Activated B cell treated with CpG ODN at 0.5 μM for 24 hours (primary cell): ENCODE results near the gene RPS19. TPM values are rescaled to one million over a fixed set of nuclear protein-coding genes. Genes with fewer than 3 reads are reported as not detected.

Source experiments
- ATAC-seq: fragments of 200-7000 bp; cut with Tn5 transposase; one replicate; pipeline ENCODE4 v1.10.0; 2021; ENCODE audit warnings: low read depth, mild to moderate bottlenecking, moderate library complexity
- CTCF ChIA-PET: fragments of 350-600 bp; sonication (Branson Sonifier 250); formaldehyde crosslinking; loops from one replicate; lab custom pipeline; 2021; ENCODE audit warnings: antibody characterized with exemption; lab: Charles Lee
- POLR2A ChIA-PET: fragments of 350-600 bp; sonication (Branson Sonifier 250); formaldehyde crosslinking; loops from one replicate; lab custom pipeline; 2021; ENCODE audit warnings: antibody characterized with exemption; lab: Charles Lee
- DNase-seq: peaks from one replicate; pipeline ENCODE4 v3.0.0; 2022
- H3K27ac Mint-ChIP-seq: one replicate; pipeline ENCODE4 v1.8.0; 2020; ENCODE audit warnings: mixed read lengths
- H3K27me3 Mint-ChIP-seq: one replicate; pipeline ENCODE4 v1.8.0; 2021; ENCODE audit warnings: mixed read lengths
- H3K36me3 Mint-ChIP-seq: one replicate; pipeline ENCODE4 v1.8.0; 2021; ENCODE audit warnings: low read depth, mixed read lengths
- H3K4me1 Mint-ChIP-seq: one replicate; pipeline ENCODE4 v1.8.0; 2021; ENCODE audit warnings: mixed read lengths
- H3K4me3 Mint-ChIP-seq: one replicate; pipeline ENCODE4 v1.8.0; 2020; ENCODE audit warnings: mild to moderate bottlenecking, mixed read lengths
- H3K9me3 Mint-ChIP-seq: one replicate; pipeline ENCODE4 v1.8.0; 2020; ENCODE audit warnings: mixed read lengths
- intact Hi-C: fragments of 100-400 bp; cut with micrococcal nuclease; formaldehyde crosslinking; loops from one replicate; pipeline ENCODE4 v1.15.1; 2024
- total RNA-seq: library from RNA; stranded (reverse); gene quantifications from 2 replicates; pipeline ENCODE4 v1.2.3, GENCODE V29; 2022
- TF ChIP-seq, protein P1 (sequence below): fragments of 200-600 bp; IDR thresholded peaks from one replicate; pipeline ENCODE4 v1.8.0; 2022; ENCODE audit warnings: antibody characterized with exemption, mild to moderate bottlenecking

Gene RPS19
- total RNA-seq, 1 donor from 2014 or later: 4,196 TPM

DNA sequence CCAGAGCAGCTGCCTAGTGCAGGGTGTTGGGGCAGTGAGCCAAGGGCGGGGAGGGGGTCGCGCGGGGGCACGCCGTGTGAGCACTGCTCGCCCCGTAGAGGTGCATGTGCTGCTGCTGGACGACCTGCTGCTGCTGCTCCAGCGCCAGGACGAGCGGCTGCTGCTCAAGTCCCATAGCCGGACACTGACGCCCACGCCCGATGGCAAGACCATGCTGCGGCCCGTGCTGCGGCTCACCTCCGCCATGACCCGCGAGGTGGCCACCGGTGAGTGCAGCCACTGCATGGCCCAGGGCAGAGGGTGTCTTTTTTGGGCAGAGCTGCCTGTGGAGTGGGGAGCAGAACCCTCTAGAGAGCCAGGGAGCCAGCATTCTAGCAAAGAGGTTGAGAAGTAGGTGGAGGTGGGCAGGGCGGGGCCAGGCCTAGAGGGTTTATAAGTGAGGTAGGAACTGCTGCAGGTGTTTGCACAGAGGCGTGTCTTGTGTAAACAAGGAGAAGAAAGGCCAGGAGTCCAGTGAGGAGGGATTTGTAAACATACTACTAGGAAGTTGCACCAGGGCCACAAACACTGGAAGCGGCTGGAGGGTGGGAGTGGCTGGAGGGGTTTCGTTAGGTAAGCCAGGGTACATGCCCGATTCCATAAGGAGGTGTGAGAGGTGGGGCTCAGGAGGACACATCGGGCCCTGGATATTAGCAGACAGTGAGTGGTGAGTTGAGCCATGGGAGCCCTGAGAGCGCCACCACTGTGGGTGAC is 44.2 kb downstream of the RPS19 start:
- Mint-ChIP-seq H3K27ac (no peak overlapping the region), H3K4me1 (peaks cover 6% of the 10 kb centered on the region), H3K4me3 (no peak overlapping the region), H3K36me3 (peaks cover 75% of the 10 kb centered on the region), H3K9me3 (no peaks in the 10 kb centered on the region), H3K27me3 (no peaks in the 10 kb centered on the region)
- no peak for ATAC-seq
- intact Hi-C loops: no loop called here
- TF ChIP-seq, protein P1, sequence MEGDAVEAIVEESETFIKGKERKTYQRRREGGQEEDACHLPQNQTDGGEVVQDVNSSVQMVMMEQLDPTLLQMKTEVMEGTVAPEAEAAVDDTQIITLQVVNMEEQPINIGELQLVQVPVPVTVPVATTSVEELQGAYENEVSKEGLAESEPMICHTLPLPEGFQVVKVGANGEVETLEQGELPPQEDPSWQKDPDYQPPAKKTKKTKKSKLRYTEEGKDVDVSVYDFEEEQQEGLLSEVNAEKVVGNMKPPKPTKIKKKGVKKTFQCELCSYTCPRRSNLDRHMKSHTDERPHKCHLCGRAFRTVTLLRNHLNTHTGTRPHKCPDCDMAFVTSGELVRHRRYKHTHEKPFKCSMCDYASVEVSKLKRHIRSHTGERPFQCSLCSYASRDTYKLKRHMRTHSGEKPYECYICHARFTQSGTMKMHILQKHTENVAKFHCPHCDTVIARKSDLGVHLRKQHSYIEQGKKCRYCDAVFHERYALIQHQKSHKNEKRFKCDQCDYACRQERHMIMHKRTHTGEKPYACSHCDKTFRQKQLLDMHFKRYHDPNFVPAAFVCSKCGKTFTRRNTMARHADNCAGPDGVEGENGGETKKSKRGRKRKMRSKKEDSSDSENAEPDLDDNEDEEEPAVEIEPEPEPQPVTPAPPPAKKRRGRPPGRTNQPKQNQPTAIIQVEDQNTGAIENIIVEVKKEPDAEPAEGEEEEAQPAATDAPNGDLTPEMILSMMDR: no peak
- ChIA-PET CTCF (no interaction called here), POLR2A (interaction anchor here (1.0 kb wide), 1 partner anchor 16 kb away, joined by 3 read pairs; no protein-coding TSS in a partner anchor)
- no peak for DNase-seq

DNA sequence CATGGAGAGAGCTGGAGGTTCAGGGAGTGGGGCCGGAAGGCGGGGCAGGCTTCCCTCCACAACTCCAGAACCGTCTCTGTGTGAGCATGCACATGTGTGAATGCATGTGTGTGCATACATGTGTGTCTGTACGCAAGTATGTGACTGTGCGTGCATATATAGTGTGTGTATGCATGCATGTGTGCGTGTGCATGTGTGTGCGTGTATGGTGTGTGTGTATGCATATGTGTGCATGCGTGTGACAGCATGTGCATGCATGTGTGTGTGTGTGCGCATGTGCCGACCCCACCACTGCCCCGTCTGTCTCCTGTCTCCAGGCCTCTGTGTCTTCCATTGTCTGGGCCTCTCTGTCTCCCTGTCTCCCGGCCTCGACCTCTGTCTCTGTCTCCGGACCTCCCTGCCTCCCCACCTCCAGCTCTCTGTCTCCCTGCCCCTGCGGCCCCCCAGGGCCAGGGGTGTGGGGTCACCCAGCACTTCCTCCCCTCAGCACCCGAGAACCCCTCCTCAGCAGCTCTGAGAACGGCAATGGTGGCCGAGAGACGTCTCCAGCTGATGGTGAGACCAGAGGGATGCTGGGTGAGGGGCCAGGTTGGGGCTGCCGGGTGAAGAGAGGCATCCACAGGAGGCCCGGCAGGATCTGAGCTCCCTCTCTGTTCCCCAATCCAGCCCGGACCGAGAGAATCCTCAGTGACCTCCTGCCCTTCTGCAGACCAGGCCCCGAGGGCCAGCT is 45.4 kb downstream of the RPS19 start:
- Mint-ChIP-seq H3K4me1 (peaks cover 10% of the 10 kb centered on the region), H3K9me3 (no peaks in the 10 kb centered on the region), H3K36me3 (peaks cover 65% of the 10 kb centered on the region), H3K4me3 (no peak overlapping the region), H3K27ac (no peak overlapping the region), H3K27me3 (no peaks in the 10 kb centered on the region)
- POLR2A ChIA-PET: interaction anchor here (0.7 to 1.5 kb wide), 2 partner anchors 28 to 40 kb away, joined by 3 to 4 read pairs; partner anchors contain the start of gene CD79A
- no peak for ATAC-seq
- CTCF ChIA-PET: no interaction called here
- intact Hi-C loops: no loop called here
- no peak for DNase-seq
- TF ChIP-seq, protein P1: no peak

DNA sequence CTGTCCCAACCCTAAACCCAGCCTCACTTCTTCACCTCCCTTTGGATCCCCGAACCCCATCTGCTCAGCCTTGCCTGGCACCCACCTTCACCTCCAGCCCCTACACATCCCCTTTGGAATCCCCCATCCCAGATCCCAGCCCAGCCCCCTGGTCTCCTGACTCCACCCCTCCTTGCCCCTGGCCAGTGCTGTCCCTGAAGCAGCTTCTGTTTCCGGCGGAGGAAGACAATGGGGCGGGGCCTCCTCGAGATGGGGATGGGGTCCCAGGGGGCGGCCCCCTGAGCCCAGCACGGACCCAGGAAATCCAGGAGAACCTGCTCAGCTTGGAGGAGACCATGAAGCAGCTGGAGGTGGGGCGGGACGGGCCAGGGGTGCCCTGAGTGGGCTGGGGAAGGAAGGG is 46.2 kb downstream of the RPS19 start:
- ChIA-PET POLR2A (interaction anchor here (0.7 to 1.5 kb wide), 3 partner anchors 16 to 41 kb away, joined by 3 to 4 read pairs (median 3); partner anchors contain the start of gene CD79A), CTCF (no interaction called here)
- H3K9me3 Mint-ChIP-seq: no peaks in the 10 kb centered on the region
- peaks cover 61% of the 10 kb centered on the region for H3K36me3 Mint-ChIP-seq
- intact Hi-C loops: no loop called here
- no peak overlapping the region for H3K4me3 Mint-ChIP-seq
- DNase-seq (no peak), ATAC-seq (no peak)
- H3K27ac Mint-ChIP-seq: no peak overlapping the region
- TF ChIP-seq, protein P1: no peak
- H3K27me3 Mint-ChIP-seq: no peaks in the 10 kb centered on the region
- peaks cover 18% of the 10 kb centered on the region for H3K4me1 Mint-ChIP-seq

DNA sequence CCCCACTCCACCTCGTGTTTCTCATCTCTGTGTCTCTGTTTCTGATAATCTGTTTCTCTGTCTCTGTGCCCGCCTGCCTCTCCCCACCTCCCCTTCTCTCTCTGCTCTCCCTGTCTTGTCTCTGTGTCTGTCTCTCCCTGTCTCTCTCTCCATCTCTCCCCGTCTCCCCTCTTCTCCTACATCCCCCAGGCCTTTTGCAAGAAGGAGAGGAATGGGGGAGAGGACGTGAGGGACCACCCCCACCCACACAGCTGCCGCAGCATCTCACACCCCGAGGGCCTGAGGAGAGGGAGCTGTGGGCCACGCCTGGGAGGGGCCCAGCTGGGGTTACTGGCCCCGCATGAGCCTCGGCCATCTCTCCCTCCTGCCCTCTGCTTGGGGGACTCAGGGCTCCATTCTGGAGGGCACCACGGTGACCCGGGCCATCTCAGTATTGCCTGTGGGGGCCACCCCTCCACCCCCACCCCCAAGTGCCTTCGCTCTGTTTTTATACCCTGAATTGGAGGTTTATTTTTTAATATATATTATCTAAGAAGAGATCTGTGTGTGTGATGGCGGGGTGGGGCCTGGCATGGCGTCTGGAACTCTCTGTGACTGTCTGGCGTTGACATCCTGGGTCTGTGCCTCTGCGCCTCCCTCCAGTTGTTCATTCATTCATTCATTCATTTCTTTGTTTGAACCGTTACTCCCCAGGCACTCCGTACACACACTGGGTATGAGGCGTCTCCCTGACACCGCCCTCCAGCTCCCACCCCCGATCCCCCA is 47.0 kb downstream of the RPS19 start:
- Mint-ChIP-seq H3K27me3 (peaks cover 5% of the 10 kb centered on the region), H3K4me1 (peaks cover 25% of the 10 kb centered on the region), H3K36me3 (peaks cover 54% of the 10 kb centered on the region), H3K4me3 (no peak overlapping the region), H3K9me3 (no peaks in the 10 kb centered on the region), H3K27ac (no peak overlapping the region)
- TF ChIP-seq, protein P1: no peak
- ChIA-PET POLR2A (interaction anchor here (0.7 to 1.5 kb wide), 2 partner anchors 17 to 30 kb away, joined by 3 to 4 read pairs; partner anchors contain the start of gene CD79A), CTCF (no interaction called here)
- ATAC-seq (no peak), DNase-seq (no peak)
- intact Hi-C loops: no loop called here
